Measurements from ENCODE around the gene XPNPEP3. TPM values are rescaled to one million over a fixed set of nuclear protein-coding genes. Genes with fewer than 3 reads are reported as not detected.
"Not testable (repeated sequence)": the region's sequence is repeated elsewhere in the genome, so short reads cannot be mapped to it uniquely, and the experiment has no call there.

Gene XPNPEP3
- total RNA-seq, 1 donor from 2014 or later, result 15.0 TPM

DNA sequence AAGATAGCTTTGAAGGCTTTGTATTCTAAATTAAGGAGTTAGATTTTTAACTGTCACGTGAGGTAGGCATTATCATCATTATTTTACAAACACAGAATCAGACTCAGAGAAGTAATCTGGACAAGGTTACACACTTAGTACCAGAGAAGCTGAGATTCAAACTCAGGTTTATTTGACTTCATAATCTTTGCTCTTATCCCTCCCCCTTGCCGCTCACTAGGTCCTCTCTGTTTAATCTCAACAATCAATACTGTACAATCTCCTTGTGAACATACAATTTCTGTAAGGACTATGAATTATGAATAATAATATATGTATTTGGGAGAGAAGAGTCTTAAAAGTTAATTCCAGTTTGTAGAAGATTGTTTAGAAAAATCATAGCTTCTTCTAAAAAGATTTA is 10.2 kb downstream of the XPNPEP3 start:
- Histone ChIP-seq H3K4me3 (no peak overlapping the region), H3K9me3 (no peaks in the 10 kb centered on the region), H3K36me3 (peaks cover 32% of the 10 kb centered on the region), H3K4me1 (no peaks in the 10 kb centered on the region), H3K27me3 (no peaks in the 10 kb centered on the region), H3K27ac (no peak overlapping the region)
- ATAC-seq (no peak), DNase-seq (no peak)
- TF ChIP-seq, protein P1, sequence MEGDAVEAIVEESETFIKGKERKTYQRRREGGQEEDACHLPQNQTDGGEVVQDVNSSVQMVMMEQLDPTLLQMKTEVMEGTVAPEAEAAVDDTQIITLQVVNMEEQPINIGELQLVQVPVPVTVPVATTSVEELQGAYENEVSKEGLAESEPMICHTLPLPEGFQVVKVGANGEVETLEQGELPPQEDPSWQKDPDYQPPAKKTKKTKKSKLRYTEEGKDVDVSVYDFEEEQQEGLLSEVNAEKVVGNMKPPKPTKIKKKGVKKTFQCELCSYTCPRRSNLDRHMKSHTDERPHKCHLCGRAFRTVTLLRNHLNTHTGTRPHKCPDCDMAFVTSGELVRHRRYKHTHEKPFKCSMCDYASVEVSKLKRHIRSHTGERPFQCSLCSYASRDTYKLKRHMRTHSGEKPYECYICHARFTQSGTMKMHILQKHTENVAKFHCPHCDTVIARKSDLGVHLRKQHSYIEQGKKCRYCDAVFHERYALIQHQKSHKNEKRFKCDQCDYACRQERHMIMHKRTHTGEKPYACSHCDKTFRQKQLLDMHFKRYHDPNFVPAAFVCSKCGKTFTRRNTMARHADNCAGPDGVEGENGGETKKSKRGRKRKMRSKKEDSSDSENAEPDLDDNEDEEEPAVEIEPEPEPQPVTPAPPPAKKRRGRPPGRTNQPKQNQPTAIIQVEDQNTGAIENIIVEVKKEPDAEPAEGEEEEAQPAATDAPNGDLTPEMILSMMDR (IDR thresholded peaks at IDR 0.05), result no peak
- intact Hi-C loops (cut with DNase I), result no loop called here

DNA sequence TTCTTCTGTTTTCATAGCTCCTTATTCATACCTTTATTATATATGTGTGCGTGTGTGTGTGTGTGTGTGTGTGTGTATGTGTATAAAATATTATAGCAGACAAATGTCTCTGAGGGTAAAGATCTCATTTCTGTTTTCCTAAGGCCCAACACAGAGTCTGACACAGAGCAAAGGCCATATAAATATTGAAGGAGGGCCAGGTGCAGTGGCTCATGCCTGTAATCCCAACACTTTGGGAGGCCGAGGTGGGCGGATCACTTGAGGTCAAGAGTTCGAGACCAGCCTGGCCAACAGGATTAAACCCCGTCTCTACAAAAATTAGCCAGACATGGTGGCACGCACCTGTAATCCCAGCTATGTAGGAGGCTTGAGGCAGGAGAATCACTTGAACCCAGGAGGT is 11.4 kb downstream of the XPNPEP3 start:
- H3K4me1 ChIP-seq; H3K9me3 ChIP-seq; DNase-seq; H3K4me3 ChIP-seq; H3K27ac ChIP-seq; H3K27me3 ChIP-seq; intact Hi-C loops (cut with DNase I); ATAC-seq: not testable (repeated sequence)
- peaks cover 32% of the 10 kb centered on the region for H3K36me3 ChIP-seq

DNA sequence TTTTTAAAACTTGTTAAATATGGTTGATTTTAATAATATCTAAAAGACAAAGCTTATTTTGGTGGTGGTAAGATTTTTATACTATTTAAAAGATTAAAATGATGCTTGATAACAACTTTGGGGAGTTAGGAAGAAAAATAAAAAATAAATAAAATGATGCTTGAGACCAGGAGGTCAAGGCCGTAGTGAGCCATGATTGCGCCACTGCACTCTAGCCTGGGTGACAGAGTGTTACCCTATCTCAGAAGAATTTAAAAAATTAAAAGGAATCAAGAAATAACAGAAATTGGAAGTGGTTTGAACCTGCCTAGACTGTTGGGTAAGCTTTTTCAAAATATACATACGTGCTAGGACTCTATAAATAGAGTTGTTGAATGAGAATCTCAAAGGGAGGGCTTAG is 17.1 kb downstream of the XPNPEP3 start:
- H3K4me1 ChIP-seq, result no peaks in the 10 kb centered on the region
- no peak overlapping the region for H3K27ac ChIP-seq
- ATAC-seq (no peak), DNase-seq (no peak)
- no peak overlapping the region for H3K4me3 ChIP-seq
- TF ChIP-seq, protein P1 (IDR thresholded peaks at IDR 0.05), result no peak
- H3K9me3 ChIP-seq, result no peaks in the 10 kb centered on the region
- no peaks in the 10 kb centered on the region for H3K27me3 ChIP-seq
- intact Hi-C loops (cut with DNase I), result no loop called here
- H3K36me3 ChIP-seq, result peaks cover 31% of the 10 kb centered on the region

DNA sequence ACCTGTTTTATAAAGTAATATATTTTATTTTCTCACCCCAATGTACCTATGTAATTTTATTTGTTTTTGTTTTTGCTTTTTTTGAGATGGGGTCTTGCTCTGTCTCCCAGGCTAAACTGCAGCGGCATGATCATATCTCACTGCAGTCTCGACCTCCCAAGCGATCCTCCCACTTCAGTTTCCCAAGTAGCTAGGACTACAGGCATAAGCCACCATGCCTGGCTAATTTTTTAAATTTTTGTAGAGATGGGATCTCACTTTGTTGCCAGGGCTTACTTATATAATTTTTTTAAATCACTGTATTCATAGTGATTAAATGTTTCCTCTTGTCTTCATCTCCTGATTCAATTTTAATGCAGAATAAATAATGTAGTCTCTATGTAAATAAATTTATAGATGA is 18.2 kb downstream of the XPNPEP3 start:
- intact Hi-C loops (cut with DNase I), result no loop called here
- ATAC-seq (no peak), DNase-seq (no peak)
- Histone ChIP-seq H3K4me3 (no peak overlapping the region), H3K4me1 (no peaks in the 10 kb centered on the region), H3K27ac (no peak overlapping the region), H3K36me3 (peaks cover 21% of the 10 kb centered on the region), H3K9me3 (no peaks in the 10 kb centered on the region), H3K27me3 (no peaks in the 10 kb centered on the region)
- TF ChIP-seq, protein P1 (IDR thresholded peaks at IDR 0.05), result no peak

DNA sequence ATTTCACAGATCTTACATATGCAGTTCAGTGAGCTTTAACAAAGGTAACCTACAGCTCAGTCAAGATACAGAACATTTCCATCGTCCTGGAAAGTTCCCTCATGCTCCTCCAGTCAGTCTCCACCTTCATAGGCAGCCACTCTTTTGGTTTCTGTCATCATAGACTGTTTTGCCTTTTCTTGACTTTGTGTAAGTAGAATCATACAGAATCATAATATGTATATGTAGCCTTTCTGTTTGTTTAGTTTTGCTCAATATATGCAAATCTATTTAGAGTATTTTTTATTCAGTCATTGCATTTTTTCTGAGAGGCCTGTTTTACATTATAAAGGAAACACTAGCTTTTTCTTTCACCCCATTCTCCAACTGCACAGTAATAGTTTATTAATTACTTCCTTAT is 20.0 kb downstream of the XPNPEP3 start:
- peaks cover 7% of the 10 kb centered on the region for H3K36me3 ChIP-seq
- ATAC-seq, result no peak
- no peaks in the 10 kb centered on the region for H3K9me3 ChIP-seq

DNA sequence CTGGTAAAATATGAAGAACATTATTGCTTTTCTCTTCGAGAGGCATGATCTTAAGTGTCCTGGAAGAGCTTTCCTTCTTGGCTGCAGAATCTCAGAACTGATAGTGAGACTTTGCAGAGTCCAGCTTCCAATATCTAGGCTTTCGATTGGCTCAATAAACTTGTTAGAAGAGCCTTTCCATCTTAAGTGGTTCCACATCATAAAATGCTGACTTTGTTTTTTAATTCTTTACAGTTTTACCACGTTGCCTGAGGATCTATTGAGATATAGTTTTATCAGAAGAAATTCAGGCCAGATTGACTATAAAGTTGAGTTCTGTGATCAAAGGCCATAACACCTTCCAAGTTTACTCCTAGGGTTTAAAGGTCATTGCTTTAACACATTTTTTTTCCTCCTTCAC is 20.5 kb downstream of the XPNPEP3 start:
- H3K4me3 ChIP-seq, result no peak overlapping the region
- ATAC-seq (no peak), DNase-seq (no peak)
- no peaks in the 10 kb centered on the region for H3K9me3 ChIP-seq
- no peaks in the 10 kb centered on the region for H3K27me3 ChIP-seq
- H3K27ac ChIP-seq, result no peak overlapping the region
- peaks cover 10% of the 10 kb centered on the region for H3K36me3 ChIP-seq
- intact Hi-C loops (cut with DNase I), result no loop called here
- H3K4me1 ChIP-seq, result no peaks in the 10 kb centered on the region
- TF ChIP-seq, protein P1 (IDR thresholded peaks at IDR 0.05), result no peak

More for the DNA sequence above, 20.0 kb downstream of the XPNPEP3 start:
- DNase-seq, result no peak
- intact Hi-C loops (cut with DNase I), result no loop called here
- Histone ChIP-seq H3K4me1 (no peaks in the 10 kb centered on the region), H3K27ac (no peak overlapping the region), H3K27me3 (no peaks in the 10 kb centered on the region), H3K4me3 (no peak overlapping the region)
- TF ChIP-seq, protein P1 (IDR thresholded peaks at IDR 0.05), result no peak
